H1 (cell line): ENCODE measurements around the gene BOK. TPM values are rescaled to one million over a fixed set of nuclear protein-coding genes. Genes with fewer than 3 reads are reported as not detected.
A peak's percentile ranks its signal among the peaks of the same experiment; 100 is the strongest.

Source experiments
- CTCF ChIA-PET: fragments of 300-600 bp; sonication (Branson Sonifier 250); formaldehyde crosslinking; loops from one replicate; lab custom pipeline; 2021; ENCODE audit not compliant: partially characterized antibody; lab: Charles Lee
- POLR2A ChIA-PET: fragments of 300-600 bp; sonication (Branson Sonifier 250); formaldehyde crosslinking; loops from one replicate; lab custom pipeline; 2021; ENCODE audit warnings: inconsistent platforms; ENCODE audit not compliant: partially characterized antibody; lab: Charles Lee
- DNase-seq, 2 experiments: peaks; one replicate each; pipeline versions ENCODE4 v3.0.0 to v3.0.0-alpha.2; 2010 to 2022; ENCODE audit warnings: low spot score in 2 of 2, low read depth in 1 of 2, mixed read lengths in 1 of 2
- FAIRE-seq: peaks from 2 replicates; lab custom pipeline; 2011; peaks lifted over from hg19 to GRCh38; lab: Jason Lieb, UNC
- H2AFZ ChIP-seq: 2 replicates; pipeline ENCODE4 v1.8.1; 2012; ENCODE audit warnings: low read length, inconsistent platforms
- H2AK5ac ChIP-seq: 2 replicates; pipeline ENCODE4 v1.6.1; 2013; ENCODE audit warnings: low read depth, low read length
- H2BK120ac ChIP-seq: replicated peaks from 2 replicates; pipeline ENCODE3; 2013; ENCODE audit warnings: low read depth, low read length, inconsistent platforms
- H2BK12ac ChIP-seq: 2 replicates; pipeline ENCODE4 v1.6.1; 2013; ENCODE audit warnings: low read depth, low read length
- H2BK15ac ChIP-seq: 2 replicates; pipeline ENCODE4 v1.6.1; 2013; ENCODE audit warnings: low read length
- H2BK20ac ChIP-seq: 2 replicates; pipeline ENCODE4 v1.6.1; 2013; ENCODE audit warnings: low read length
- H2BK5ac ChIP-seq: 2 replicates; pipeline ENCODE4 v1.6.1; 2013; ENCODE audit warnings: low read depth, low read length
- H3K14ac ChIP-seq: 2 replicates; pipeline ENCODE4 v1.6.1; 2013; ENCODE audit warnings: inconsistent platforms; ENCODE audit not compliant: insufficient read length
- H3K18ac ChIP-seq: 2 replicates; pipeline ENCODE4 v1.6.1; 2013; ENCODE audit warnings: low read length; ENCODE audit errors: extremely low read depth
- H3K23ac ChIP-seq: 2 replicates; pipeline ENCODE4 v1.6.1; 2013; ENCODE audit warnings: inconsistent platforms; ENCODE audit not compliant: insufficient read length
- H3K23me2 ChIP-seq: 2 replicates; pipeline ENCODE4 v1.6.1; 2013; ENCODE audit warnings: low read depth, low read length
- H3K27ac ChIP-seq: 2 replicates; pipeline ENCODE4 v1.6.1; 2011; ENCODE audit warnings: low read depth, low read length, inconsistent platforms
- H3K27me3 ChIP-seq, 4 experiments: replicated peaks in 1 of 4; 1 replicate in 1 of 4; 2 replicates in 3 of 4; pipeline versions ENCODE4 v1.6.1 to v1.8.1; 2011 to 2013; ENCODE audit warnings: low read length in 3 of 4, mild to moderate bottlenecking in 3 of 4, inconsistent platforms in 2 of 4, mixed read lengths in 2 of 4, moderate library complexity in 1 of 4; ENCODE audit not compliant: control insufficient read depth in 3 of 4, insufficient read depth in 3 of 4; ENCODE audit errors: extremely low read depth in 1 of 4
- H3K36me3 ChIP-seq, 4 experiments: 2 replicates each; pipeline versions ENCODE4 v1.6.1 to v1.8.1; 2011 to 2013; ENCODE audit warnings: mild to moderate bottlenecking in 4 of 4, low read length in 3 of 4, moderate library complexity in 2 of 4, control low read depth in 1 of 4, inconsistent platforms in 1 of 4; ENCODE audit not compliant: insufficient read depth in 4 of 4, control insufficient read depth in 2 of 4
- H3K4ac ChIP-seq: replicated peaks from 2 replicates; pipeline ENCODE3; 2013; ENCODE audit warnings: low read length, low read depth, mixed read lengths, inconsistent platforms; ENCODE audit not compliant: insufficient read length
- H3K4me1 ChIP-seq, 4 experiments: replicated peaks in 1 of 4; 1 replicate in 1 of 4; 2 replicates in 3 of 4; pipeline versions ENCODE4 v1.6.1 to v1.8.1; 2011 to 2013; ENCODE audit warnings: low read length in 3 of 4, inconsistent platforms in 2 of 4, mixed read lengths in 1 of 4; ENCODE audit not compliant: insufficient read depth in 4 of 4, control insufficient read depth in 3 of 4
- H3K4me2 ChIP-seq, 2 experiments: 2 replicates each; pipeline versions ENCODE4 v1.6.1 to v1.8.1; 2011 to 2013; ENCODE audit warnings: low read depth in 2 of 2, low read length in 2 of 2, control low read depth in 1 of 2, inconsistent platforms in 1 of 2, mild to moderate bottlenecking in 1 of 2; ENCODE audit not compliant: insufficient read depth in 1 of 2
- H3K4me3 ChIP-seq, 4 experiments: fragments of 200-600, 300-600 bp in 1 of 4; sonication (generic), shearing (Covaris generic), sonication (Bioruptor Twin) in 1 of 4; 2 replicates each; pipeline versions ENCODE4 v1.5.1 to v1.8.1; 2011 to 2016; ENCODE audit warnings: low read length in 4 of 4, low read depth in 3 of 4, control low read depth in 2 of 4, inconsistent platforms in 2 of 4, mild to moderate bottlenecking in 2 of 4, mixed read lengths in 1 of 4, moderate library complexity in 1 of 4; ENCODE audit not compliant: insufficient read depth in 2 of 4; ENCODE audit errors: extremely low read depth in 1 of 4
- H3K56ac ChIP-seq: replicated peaks from 2 replicates; pipeline ENCODE3; 2013; ENCODE audit warnings: low read depth, mild to moderate bottlenecking, mixed read lengths, low read length, inconsistent platforms; ENCODE audit not compliant: insufficient read length
- H3K79me1 ChIP-seq: 2 replicates; pipeline ENCODE4 v1.6.1; 2013; ENCODE audit warnings: low read depth, low read length, control low read depth
- H3K79me2 ChIP-seq, 2 experiments: 2 replicates each; pipeline versions ENCODE4 v1.6.1 to v1.8.1; 2012 to 2013; ENCODE audit warnings: low read length in 2 of 2, mild to moderate bottlenecking in 2 of 2, inconsistent platforms in 1 of 2; ENCODE audit not compliant: insufficient read depth in 2 of 2, control insufficient read depth in 1 of 2
- H3K9ac ChIP-seq, 4 experiments: replicated peaks in 1 of 4; 1 replicate in 1 of 4; 2 replicates in 3 of 4; pipeline versions ENCODE4 v1.6.1 to v1.8.1; 2011 to 2013; ENCODE audit warnings: low read depth in 3 of 4, low read length in 3 of 4, control low read depth in 2 of 4, mild to moderate bottlenecking in 2 of 4, moderate library complexity in 2 of 4, inconsistent platforms in 1 of 4; ENCODE audit errors: extremely low read depth in 1 of 4
- H3K9me3 ChIP-seq, 2 experiments: 2 replicates each; pipeline versions ENCODE4 v1.6.1 to v1.8.1; 2012 to 2013; ENCODE audit warnings: mild to moderate bottlenecking in 2 of 2, moderate library complexity in 2 of 2, control low read depth in 1 of 2, inconsistent platforms in 1 of 2, low read depth in 1 of 2, low read length in 1 of 2, mixed read lengths in 1 of 2; ENCODE audit not compliant: insufficient read depth in 2 of 2
- H4K20me1 ChIP-seq, 2 experiments: replicated peaks in 1 of 2; 2 replicates each; pipeline versions ENCODE3 to v1.8.1; 2011 to 2013; ENCODE audit warnings: inconsistent platforms in 2 of 2, low read length in 2 of 2, mild to moderate bottlenecking in 1 of 2; ENCODE audit not compliant: insufficient read depth in 2 of 2, control insufficient read depth in 1 of 2
- H4K5ac ChIP-seq: 2 replicates; pipeline ENCODE4 v1.6.1; 2013; ENCODE audit warnings: low read length, low read depth, mixed read lengths, inconsistent platforms; ENCODE audit not compliant: insufficient read length
- H4K8ac ChIP-seq: 2 replicates; pipeline ENCODE4 v1.8.0; 2013; ENCODE audit warnings: mild to moderate bottlenecking, moderate library complexity, low read length, inconsistent platforms; ENCODE audit not compliant: insufficient read depth; ENCODE audit errors: extremely low read depth
- H4K91ac ChIP-seq: replicated peaks from 2 replicates; pipeline ENCODE3; 2013; ENCODE audit warnings: low read length, mixed read lengths, inconsistent platforms; ENCODE audit not compliant: insufficient read length
- BACH1 ChIP-seq: IDR thresholded peaks from 2 replicates; pipeline ENCODE4 v1.6.1; 2012; ENCODE audit warnings: low read length, improper control_type of control experiment
- KDM4A ChIP-seq: IDR thresholded peaks from one replicate; pipeline ENCODE4 v1.7.1; 2012; ENCODE audit warnings: low read depth, mild to moderate bottlenecking, moderate library complexity, low read length, inconsistent platforms; ENCODE audit not compliant: severe bottlenecking
- NANOG ChIP-seq: IDR thresholded peaks from 2 replicates; pipeline ENCODE4 v1.6.1; 2011; ENCODE audit warnings: low read length, low read depth, mild to moderate bottlenecking, inconsistent platforms; ENCODE audit not compliant: insufficient read depth, poor library complexity, severe bottlenecking
- PHF8 ChIP-seq: fragments of 200-600 bp; sonication (generic); conservative IDR thresholded peaks from 2 replicates; pipeline ENCODE4 v1.7.1; 2012; ENCODE audit warnings: low read depth, mild to moderate bottlenecking, inconsistent platforms, low read length, moderate library complexity
- RBBP5 ChIP-seq: IDR thresholded peaks from 2 replicates; pipeline ENCODE4 v1.7.1; 2012; ENCODE audit warnings: low read depth, mild to moderate bottlenecking, inconsistent platforms, low read length, moderate library complexity, borderline replicate concordance
- SUZ12 ChIP-seq: fragments of 200-600 bp; sonication (generic); IDR thresholded peaks from 2 replicates; pipeline ENCODE4 v1.6.1; 2012; ENCODE audit warnings: mild to moderate bottlenecking, inconsistent platforms, low read length, moderate library complexity, mixed read lengths
- TAF1 ChIP-seq: IDR thresholded peaks from 2 replicates; pipeline ENCODE4 v1.6.1; 2011; ENCODE audit warnings: mild to moderate bottlenecking, low read depth, low read length
- WGBS, 2 experiments: shearing (Covaris generic) in 1 of 2; methylation state at CpG; one replicate each; pipeline versions ENCODE4 v1.1.6 to v1.1.7; 2013 to 2015; ENCODE audit warnings: low lambda C conversion rate in 2 of 2, mixed read lengths in 2 of 2, inconsistent platforms in 1 of 2, low coverage in 1 of 2, missing lambda C conversion rate in 1 of 2; ENCODE audit not compliant: insufficient replicate concordance in 2 of 2, insufficient coverage in 1 of 2, insufficient read length in 1 of 2; ENCODE audit errors: extremely low coverage in 1 of 2, missing lambda C conversion rate in 1 of 2; 5-methylcytosine and 5-hydroxymethylcytosine counted together
- polyA plus RNA-seq, 7 experiments: library from polyadenylated mRNA; depleted of rRNA in 3 of 7; stranded (reverse) in 5 of 7; unstranded in 2 of 7; fragments of >200 nt in 5 of 7; fragments of 200-250 nt in 2 of 7; gene quantifications; 1 replicate in 5 of 7; 2 replicates in 1 of 7; 4 replicates in 1 of 7; pipeline versions ENCODE4 v1.2.1 to v1.2.3, GENCODE V29; 2011 to 2013; ENCODE audit warnings: missing spikeins in 2 of 7, mixed read lengths in 2 of 7
- total RNA-seq: library from RNA; stranded (reverse); fragmentation: NEBNext Ultra II Directional; extraction: Animal tissue kit (Norgen Biotek cat#: 25700); gene quantifications from 2 replicates; pipeline ENCODE4 v1.2.1, GENCODE V29; 2021
- TF ChIP-seq, protein P1 (sequence below): IDR thresholded peaks from 2 replicates; pipeline ENCODE4 v1.6.1; 2011; ENCODE audit warnings: low read depth, mild to moderate bottlenecking, low read length; ENCODE audit not compliant: insufficient read depth

Gene BOK
- total and polyA plus RNA-seq, 2 of the 8 experiments (the other 6 are each of a cell fraction or from before 2014, with no cell fraction given), result 33.7 to 37.6 TPM

GRCh38 chr2:241559323-241560161 lies 997 bp downstream of the BOK start:
- no peak overlapping the region; the same call in 1 of the 2 replicates for H2BK15ac ChIP-seq
- no peak overlapping the region for H3K14ac ChIP-seq
- H2BK12ac ChIP-seq, result no peak overlapping the region
- H3K9me3 ChIP-seq, result 0 out of 4 replicates have a peak, but pooled peaks cover 0 to 4% of the 10 kb centered on the region in 2 experiments
- no peak overlapping the region for H3K4ac ChIP-seq
- no peaks in the 10 kb centered on the region; a peak in 2 of 7 replicates for H3K27me3 ChIP-seq
- peak overlapping the region; percentile 40 for H4K91ac ChIP-seq
- no peak overlapping the region for H3K56ac ChIP-seq
- H3K36me3 ChIP-seq, result no peaks in the 10 kb centered on the region
- no peak for FAIRE-seq
- peak overlapping the region; percentile 54 to 83 (median 64) for H3K4me3 ChIP-seq
- peak overlapping the region; percentile 58 to 77 for H3K4me2 ChIP-seq
- no peak overlapping the region; the same call in 1 of the 2 replicates for H3K18ac ChIP-seq
- no peak overlapping the region for H4K5ac ChIP-seq
- peak; percentile 11; the same call in 1 of the 2 replicates for TF ChIP-seq BACH1
- peak; percentile 24; the same call in 1 of the 2 replicates for TF ChIP-seq PHF8
- peak; percentile 38; the same call in 1 of the 2 replicates for TF ChIP-seq RBBP5
- TF ChIP-seq KDM4A, result peak; percentile 39
- TF ChIP-seq SUZ12, result peak; percentile 40; the same call in 1 of the 2 replicates
- peak; percentile 36; the same call in 1 of the 2 replicates for TF ChIP-seq TAF1
- no peak for TF ChIP-seq NANOG
- TF ChIP-seq, protein P1, sequence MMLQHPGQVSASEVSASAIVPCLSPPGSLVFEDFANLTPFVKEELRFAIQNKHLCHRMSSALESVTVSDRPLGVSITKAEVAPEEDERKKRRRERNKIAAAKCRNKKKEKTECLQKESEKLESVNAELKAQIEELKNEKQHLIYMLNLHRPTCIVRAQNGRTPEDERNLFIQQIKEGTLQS, result no peak
- no peak overlapping the region for H2BK20ac ChIP-seq
- H3K27ac ChIP-seq, result no peak overlapping the region
- peak overlapping the region in 3 of 4 experiments; percentile 14 to 82 (median 48); a peak in 3 of 7 replicates for H3K9ac ChIP-seq
- H3K79me1 ChIP-seq, result peaks cover 5% of the 10 kb centered on the region
- 18% methylated on average over 48 of the region's 78 CpGs; no CpG with 5 or more reads in 1 of the 2 experiments for WGBS, 2 experiments
- H3K23ac ChIP-seq, result no peak overlapping the region
- ChIA-PET POLR2A (interaction anchor here (0.8 to 3.5 kb wide), 8 partner anchors 11 to 69 kb away, joined by 3 to 22 read pairs (median 4); no protein-coding TSS in a partner anchor), CTCF (interaction anchor here (0.6 to 0.8 kb wide), 2 partner anchors 18 to 27 kb away, joined by 3 read pairs; no protein-coding TSS in a partner anchor)
- peak overlapping the region; percentile 75; the same call in 1 of the 2 replicates for H2AK5ac ChIP-seq
- H2AFZ ChIP-seq, result no peak overlapping the region
- peak overlapping the region; percentile 65; the same call in 1 of the 2 replicates for H4K8ac ChIP-seq
- peaks cover 8% of the 10 kb centered on the region; the same call in 1 of the 2 replicates for H3K23me2 ChIP-seq
- H2BK5ac ChIP-seq, result no peak overlapping the region
- peak in 1 of 2 experiments; percentile 75 for DNase-seq
- peaks cover 0 to 5% of the 10 kb centered on the region in 2 experiments; a peak in 1 of 4 replicates for H3K79me2 ChIP-seq
- H2BK120ac ChIP-seq, result no peak overlapping the region
- peaks cover 6 to 16% of the 10 kb centered on the region in 2 experiments for H4K20me1 ChIP-seq
- H3K4me1 ChIP-seq, result peaks cover 0 to 9% (median 3%) of the 10 kb centered on the region in 4 experiments; a peak in 4 of 7 replicates
